Measurements from ENCODE around the gene LARP1.

DNA sequence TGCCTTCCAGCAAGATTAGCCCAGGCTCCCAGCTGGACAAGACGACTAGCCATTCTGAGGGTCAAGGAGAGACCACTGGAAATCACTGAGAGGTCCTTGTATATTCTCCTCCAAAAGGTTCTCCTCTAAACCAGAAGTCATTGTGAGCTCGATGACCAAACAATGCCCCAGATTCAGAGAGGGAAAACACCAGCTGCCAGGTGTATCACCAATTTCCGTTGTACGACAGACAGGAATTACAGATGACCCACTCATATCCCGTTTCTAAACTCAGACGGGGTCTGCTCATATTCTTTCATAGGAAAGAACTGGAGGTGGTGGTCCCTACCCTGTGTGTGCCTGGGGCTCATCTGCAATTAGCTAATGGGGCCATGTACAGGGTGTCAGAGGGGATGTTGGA, 81.0 kb downstream of the LARP1 start:
- TF ChIP-seq, protein P1, sequence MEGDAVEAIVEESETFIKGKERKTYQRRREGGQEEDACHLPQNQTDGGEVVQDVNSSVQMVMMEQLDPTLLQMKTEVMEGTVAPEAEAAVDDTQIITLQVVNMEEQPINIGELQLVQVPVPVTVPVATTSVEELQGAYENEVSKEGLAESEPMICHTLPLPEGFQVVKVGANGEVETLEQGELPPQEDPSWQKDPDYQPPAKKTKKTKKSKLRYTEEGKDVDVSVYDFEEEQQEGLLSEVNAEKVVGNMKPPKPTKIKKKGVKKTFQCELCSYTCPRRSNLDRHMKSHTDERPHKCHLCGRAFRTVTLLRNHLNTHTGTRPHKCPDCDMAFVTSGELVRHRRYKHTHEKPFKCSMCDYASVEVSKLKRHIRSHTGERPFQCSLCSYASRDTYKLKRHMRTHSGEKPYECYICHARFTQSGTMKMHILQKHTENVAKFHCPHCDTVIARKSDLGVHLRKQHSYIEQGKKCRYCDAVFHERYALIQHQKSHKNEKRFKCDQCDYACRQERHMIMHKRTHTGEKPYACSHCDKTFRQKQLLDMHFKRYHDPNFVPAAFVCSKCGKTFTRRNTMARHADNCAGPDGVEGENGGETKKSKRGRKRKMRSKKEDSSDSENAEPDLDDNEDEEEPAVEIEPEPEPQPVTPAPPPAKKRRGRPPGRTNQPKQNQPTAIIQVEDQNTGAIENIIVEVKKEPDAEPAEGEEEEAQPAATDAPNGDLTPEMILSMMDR (conservative IDR thresholded peaks at IDR 0.05), result no peak
- no peak for TF ChIP-seq ZFX (IDR thresholded peaks at IDR 0.05)
